Progenitor cell of endocrine pancreas (in vitro differentiated cells): Measurements from ENCODE around the gene SPATA13. TPM values are rescaled to one million over a fixed set of nuclear protein-coding genes. Genes with fewer than 3 reads are reported as not detected.

ENCODE experiments used
- DNase-seq: peaks from one replicate; pipeline ENCODE4 v3.0.0; 2021; ENCODE audit warnings: low spot score; ENCODE audit not compliant: unreplicated experiment
- H3K27ac Mint-ChIP-seq: 2 replicates; pipeline ENCODE4 v1.8.0; 2021; ENCODE audit warnings: mild to moderate bottlenecking, moderate library complexity, mixed read lengths
- H3K27me3 Mint-ChIP-seq: 2 replicates; pipeline ENCODE4 v1.8.0; 2021; ENCODE audit warnings: mixed read lengths
- H3K36me3 Mint-ChIP-seq: 2 replicates; pipeline ENCODE4 v1.8.0; 2022; ENCODE audit warnings: mixed read lengths; ENCODE audit not compliant: insufficient read depth
- H3K4me1 Mint-ChIP-seq: 2 replicates; pipeline ENCODE4 v1.8.0; 2021; ENCODE audit warnings: low read depth, mixed read lengths
- H3K4me3 Mint-ChIP-seq: 2 replicates; pipeline ENCODE4 v1.8.0; 2021; ENCODE audit warnings: low read depth, mild to moderate bottlenecking, moderate library complexity, mixed read lengths
- H3K9me3 Mint-ChIP-seq: 2 replicates; pipeline ENCODE4 v1.8.0; 2021; ENCODE audit warnings: low read depth, mixed read lengths
- total RNA-seq: library from RNA; stranded (reverse); gene quantifications from 2 replicates; pipeline ENCODE4 v1.2.1, GENCODE V29; 2021
- TF ChIP-seq, protein P1 (sequence below): fragments of 200-600 bp; sonication (generic); IDR thresholded peaks from one replicate; pipeline ENCODE4 v1.5.0; 2021; ENCODE audit warnings: antibody characterized with exemption, mild to moderate bottlenecking; ENCODE audit not compliant: unreplicated experiment

Gene SPATA13
- total RNA-seq, 1 donor from 2014 or later = 32.5 TPM

DNA sequence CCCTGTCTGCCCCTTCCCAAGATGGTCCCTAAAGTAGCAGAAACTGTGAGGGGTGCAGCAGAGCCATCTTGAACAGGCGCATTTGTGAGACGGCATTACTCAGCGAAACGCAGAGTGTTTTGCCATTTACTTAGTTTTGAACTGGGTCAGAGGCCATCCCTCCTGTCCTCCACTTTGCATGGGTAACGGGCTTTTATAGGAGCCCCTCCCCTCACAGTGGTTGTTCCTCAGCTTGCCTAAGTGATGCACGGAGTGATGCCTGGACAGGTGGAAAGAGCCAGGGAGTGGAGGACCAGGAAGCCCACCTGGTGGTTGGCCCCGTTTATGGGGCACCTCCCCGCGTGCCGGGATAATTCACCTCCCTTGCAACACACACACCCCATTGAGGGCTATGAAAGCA lies 80.8 kb downstream of the SPATA13 start:
- Mint-ChIP-seq H3K9me3 (no peaks in the 10 kb centered on the region), H3K4me3 (no peak overlapping the region), H3K27me3 (no peaks in the 10 kb centered on the region), H3K27ac (no peak overlapping the region), H3K36me3 (peaks cover 3% of the 10 kb centered on the region), H3K4me1 (peaks cover 11% of the 10 kb centered on the region)
- TF ChIP-seq, protein P1, sequence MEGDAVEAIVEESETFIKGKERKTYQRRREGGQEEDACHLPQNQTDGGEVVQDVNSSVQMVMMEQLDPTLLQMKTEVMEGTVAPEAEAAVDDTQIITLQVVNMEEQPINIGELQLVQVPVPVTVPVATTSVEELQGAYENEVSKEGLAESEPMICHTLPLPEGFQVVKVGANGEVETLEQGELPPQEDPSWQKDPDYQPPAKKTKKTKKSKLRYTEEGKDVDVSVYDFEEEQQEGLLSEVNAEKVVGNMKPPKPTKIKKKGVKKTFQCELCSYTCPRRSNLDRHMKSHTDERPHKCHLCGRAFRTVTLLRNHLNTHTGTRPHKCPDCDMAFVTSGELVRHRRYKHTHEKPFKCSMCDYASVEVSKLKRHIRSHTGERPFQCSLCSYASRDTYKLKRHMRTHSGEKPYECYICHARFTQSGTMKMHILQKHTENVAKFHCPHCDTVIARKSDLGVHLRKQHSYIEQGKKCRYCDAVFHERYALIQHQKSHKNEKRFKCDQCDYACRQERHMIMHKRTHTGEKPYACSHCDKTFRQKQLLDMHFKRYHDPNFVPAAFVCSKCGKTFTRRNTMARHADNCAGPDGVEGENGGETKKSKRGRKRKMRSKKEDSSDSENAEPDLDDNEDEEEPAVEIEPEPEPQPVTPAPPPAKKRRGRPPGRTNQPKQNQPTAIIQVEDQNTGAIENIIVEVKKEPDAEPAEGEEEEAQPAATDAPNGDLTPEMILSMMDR = no peak
- no peak for DNase-seq

DNA sequence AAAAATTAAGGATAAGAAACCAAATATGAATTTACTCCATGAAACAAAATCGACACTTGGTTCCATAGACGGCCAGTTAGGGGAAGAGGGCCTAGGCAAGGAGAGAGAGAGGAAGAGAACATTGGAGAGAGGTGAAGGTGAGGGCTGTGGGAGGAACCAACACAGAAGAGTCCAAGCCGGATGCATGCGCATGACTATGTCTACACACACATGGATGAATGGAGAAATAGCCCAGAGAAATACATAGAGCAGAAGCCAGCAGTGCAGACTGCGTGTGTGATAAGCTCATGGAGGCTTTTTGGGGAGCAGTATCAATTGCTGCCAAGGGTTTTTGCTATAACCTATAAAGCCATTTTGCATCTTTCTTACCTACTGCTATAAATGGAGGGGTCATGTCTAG lies 81.6 kb downstream of the SPATA13 start:
- TF ChIP-seq, protein P1 = no peak
- Mint-ChIP-seq H3K36me3 (peaks cover 3% of the 10 kb centered on the region), H3K27ac (no peak overlapping the region), H3K27me3 (no peaks in the 10 kb centered on the region), H3K4me3 (no peak overlapping the region), H3K4me1 (peaks cover 11% of the 10 kb centered on the region), H3K9me3 (no peaks in the 10 kb centered on the region)
- no peak for DNase-seq

DNA sequence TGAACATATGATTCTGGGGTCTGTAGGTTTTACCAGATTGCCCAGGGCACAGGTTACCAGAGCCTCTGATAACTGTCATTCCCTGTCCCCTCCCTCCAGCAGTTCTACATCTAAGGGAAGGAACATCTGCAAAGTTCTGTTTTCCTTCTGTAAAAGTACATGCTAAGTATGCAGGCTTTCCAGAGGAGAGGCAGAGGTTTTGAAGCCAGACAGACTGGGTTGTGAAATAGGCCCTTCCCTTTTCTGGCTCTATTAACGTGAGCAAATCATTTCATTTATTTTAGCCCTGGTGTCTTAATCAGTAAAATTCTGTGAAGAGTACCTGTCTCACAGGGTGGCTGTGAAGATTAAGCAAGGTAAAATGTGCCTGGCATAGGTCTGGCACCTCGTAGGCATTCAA lies 82.8 kb downstream of the SPATA13 start:
- no peak for DNase-seq
- H3K4me3 Mint-ChIP-seq = no peak overlapping the region
- peaks cover 9% of the 10 kb centered on the region for H3K4me1 Mint-ChIP-seq
- no peak overlapping the region for H3K27ac Mint-ChIP-seq
- TF ChIP-seq, protein P1 = no peak
- H3K36me3 Mint-ChIP-seq = peaks cover 3% of the 10 kb centered on the region
- no peaks in the 10 kb centered on the region for H3K9me3 Mint-ChIP-seq
- no peaks in the 10 kb centered on the region for H3K27me3 Mint-ChIP-seq

DNA sequence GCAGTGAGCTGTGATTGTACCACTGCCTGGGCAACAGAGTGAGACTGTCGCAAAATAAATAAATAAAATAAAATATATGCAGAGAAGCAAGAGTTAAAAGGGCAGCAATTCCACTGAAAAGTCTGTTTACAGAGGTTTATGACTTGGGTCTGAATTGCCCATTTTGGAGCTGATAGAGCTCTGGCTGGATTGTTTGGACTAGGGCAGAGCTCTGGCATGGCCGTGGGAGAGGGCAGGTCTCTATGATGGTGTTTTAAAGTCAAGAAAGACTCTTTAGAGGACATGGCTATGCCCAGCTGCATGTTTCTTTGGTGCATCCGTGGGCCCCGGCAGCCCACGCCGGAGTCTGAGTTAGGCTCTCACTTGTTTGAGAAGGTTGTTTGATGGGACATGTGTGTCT lies 84.3 kb downstream of the SPATA13 start:
- H3K27me3 Mint-ChIP-seq = no peaks in the 10 kb centered on the region
- H3K27ac Mint-ChIP-seq = no peak overlapping the region
- DNase-seq = no peak
- no peaks in the 10 kb centered on the region for H3K9me3 Mint-ChIP-seq
- H3K4me3 Mint-ChIP-seq = no peak overlapping the region
- TF ChIP-seq, protein P1 = no peak
- H3K36me3 Mint-ChIP-seq = peaks cover 1% of the 10 kb centered on the region
- H3K4me1 Mint-ChIP-seq = peaks cover 5% of the 10 kb centered on the region

DNA sequence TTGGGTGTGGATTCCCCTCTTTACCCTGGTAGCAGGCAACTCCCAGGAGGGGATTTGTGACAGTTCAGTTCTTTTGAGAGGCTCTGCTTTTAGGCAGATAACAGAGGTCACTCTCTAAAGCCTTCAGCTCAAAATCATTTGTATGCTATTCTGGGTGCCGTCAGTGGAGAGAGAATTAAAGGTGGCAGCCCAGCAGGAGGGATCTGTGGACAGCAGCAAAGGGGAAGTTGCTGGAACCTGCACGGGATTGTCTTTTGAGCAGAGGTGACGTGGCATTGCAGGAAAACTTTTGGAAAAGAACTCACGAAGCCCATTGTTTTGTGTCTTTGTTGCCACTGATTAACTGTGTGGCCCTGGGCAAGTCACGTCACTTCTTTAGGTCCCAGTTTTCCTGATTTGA lies 86.5 kb downstream of the SPATA13 start:
- DNase-seq = no peak
- H3K27me3 Mint-ChIP-seq = no peaks in the 10 kb centered on the region

More for the DNA sequence above, 86.5 kb downstream of the SPATA13 start:
- Mint-ChIP-seq H3K27ac (no peak overlapping the region), H3K9me3 (no peaks in the 10 kb centered on the region), H3K36me3 (peaks cover 1% of the 10 kb centered on the region), H3K4me3 (no peak overlapping the region), H3K4me1 (peaks cover 3% of the 10 kb centered on the region)
- TF ChIP-seq, protein P1 = no peak
